Fibroblast of upper back skin (primary cell): ENCODE measurements around the gene CACFD1.

Experiments
- DNase-seq: peaks from one replicate; pipeline ENCODE4 v3.0.0-alpha.2; 2013

The CACFD1 gene

GRCh38 chr9:133505901-133506652 is 46.3 kb downstream of the CACFD1 start:
- peak; percentile 71 for DNase-seq

- peak; percentile 76 for DNase-seq
These were observed 46.9 kb downstream of the CACFD1 start for GRCh38 chr9:133506653-133507038.

- DNase-seq: no peak
These were observed 47.6 kb downstream of the CACFD1 start for GRCh38 chr9:133507246-133507965.

GRCh38 chr9:133508046-133508445 is 48.3 kb downstream of the CACFD1 start:
- DNase-seq: no peak

- peak; percentile 25 for DNase-seq
These were observed 49.7 kb downstream of the CACFD1 start for GRCh38 chr9:133509179-133510083.

- no peak for DNase-seq
These were observed 51.2 kb downstream of the CACFD1 start for GRCh38 chr9:133510926-133511505.

- no peak for DNase-seq
These were observed 51.8 kb downstream of the CACFD1 start for GRCh38 chr9:133511607-133512006.

- no peak for DNase-seq
These were observed 52.8 kb downstream of the CACFD1 start for GRCh38 chr9:133512253-133513213.

- no peak for DNase-seq
These were observed 53.7 kb downstream of the CACFD1 start for GRCh38 chr9:133513214-133514100.

- DNase-seq: no peak
These were observed 54.9 kb downstream of the CACFD1 start for GRCh38 chr9:133514460-133515239.

- DNase-seq: no peak
These were observed 55.4 kb downstream of the CACFD1 start for GRCh38 chr9:133515240-133515610.

- DNase-seq: no peak
These were observed 56.0 kb downstream of the CACFD1 start for GRCh38 chr9:133515615-133516255.

GRCh38 chr9:133516256-133516960 is 56.6 kb downstream of the CACFD1 start:
- no peak for DNase-seq

- DNase-seq: no peak
These were observed 57.2 kb downstream of the CACFD1 start for GRCh38 chr9:133516961-133517350.

- DNase-seq: no peak
These were observed 57.9 kb downstream of the CACFD1 start for GRCh38 chr9:133517711-133518110.

- no peak for DNase-seq
These were observed 58.4 kb downstream of the CACFD1 start for GRCh38 chr9:133518200-133518599.

GRCh38 chr9:133518706-133519449 is 59.1 kb downstream of the CACFD1 start:
- no peak for DNase-seq

- no peak for DNase-seq
These were observed 59.9 kb downstream of the CACFD1 start for GRCh38 chr9:133519693-133520092.
